Ovary (tissue), 3 donors: ENCODE data around the gene LDB2.

Experiments
- EP300 ChIP-seq: sonication (generic); formaldehyde crosslinking; IDR thresholded peaks from one replicate; pipeline ENCODE4 v1.6.1; 2017; ENCODE audit warnings: antibody characterized with exemption
- POLR2A ChIP-seq: fragments of 450-650 bp; IDR thresholded peaks from one replicate; pipeline ENCODE4 v1.6.1; 2017; ENCODE audit warnings: antibody characterized with exemption, mild to moderate bottlenecking, moderate library complexity
- TF ChIP-seq, protein P1 (sequence below), 3 donors: fragments of 450-650 bp in 2 of 3; fragments of 200-600 bp in 1 of 3; IDR thresholded peaks; one replicate each; pipeline versions ENCODE4 v1.5.1 to v1.8.0; 2016 to 2022; ENCODE audit warnings: antibody characterized with exemption in 3 of 3, mild to moderate bottlenecking in 1 of 3
- donor health status: DM: no; HTN: no; CAD: no.

DNA sequence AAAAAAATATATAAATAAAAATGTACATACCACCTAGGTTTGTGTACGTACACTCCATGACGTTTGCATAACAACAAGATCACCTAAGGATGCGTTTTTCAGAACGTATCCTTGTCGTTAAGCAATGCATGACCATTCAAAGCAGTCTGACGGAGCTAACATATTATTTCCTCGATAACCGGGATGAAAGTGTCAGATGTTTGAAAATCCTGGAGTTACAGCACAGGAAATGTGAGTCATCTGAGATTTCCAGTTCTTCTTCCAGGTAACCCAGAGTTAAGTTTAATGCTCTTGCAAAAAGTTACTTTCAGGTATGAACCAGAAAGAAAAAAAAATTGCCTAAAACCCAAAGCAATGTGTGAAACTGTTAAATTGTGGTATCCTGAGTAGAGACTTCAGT lies 107.9 kb downstream of the LDB2 start:
- TF ChIP-seq, protein P1, sequence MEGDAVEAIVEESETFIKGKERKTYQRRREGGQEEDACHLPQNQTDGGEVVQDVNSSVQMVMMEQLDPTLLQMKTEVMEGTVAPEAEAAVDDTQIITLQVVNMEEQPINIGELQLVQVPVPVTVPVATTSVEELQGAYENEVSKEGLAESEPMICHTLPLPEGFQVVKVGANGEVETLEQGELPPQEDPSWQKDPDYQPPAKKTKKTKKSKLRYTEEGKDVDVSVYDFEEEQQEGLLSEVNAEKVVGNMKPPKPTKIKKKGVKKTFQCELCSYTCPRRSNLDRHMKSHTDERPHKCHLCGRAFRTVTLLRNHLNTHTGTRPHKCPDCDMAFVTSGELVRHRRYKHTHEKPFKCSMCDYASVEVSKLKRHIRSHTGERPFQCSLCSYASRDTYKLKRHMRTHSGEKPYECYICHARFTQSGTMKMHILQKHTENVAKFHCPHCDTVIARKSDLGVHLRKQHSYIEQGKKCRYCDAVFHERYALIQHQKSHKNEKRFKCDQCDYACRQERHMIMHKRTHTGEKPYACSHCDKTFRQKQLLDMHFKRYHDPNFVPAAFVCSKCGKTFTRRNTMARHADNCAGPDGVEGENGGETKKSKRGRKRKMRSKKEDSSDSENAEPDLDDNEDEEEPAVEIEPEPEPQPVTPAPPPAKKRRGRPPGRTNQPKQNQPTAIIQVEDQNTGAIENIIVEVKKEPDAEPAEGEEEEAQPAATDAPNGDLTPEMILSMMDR (IDR thresholded peaks at IDR 0.05), result no peak
- no peak for TF ChIP-seq EP300
- no peak for TF ChIP-seq POLR2A
